ENCODE data around the gene XPO6.
A peak's percentile ranks its signal among the peaks of the same experiment; 100 is the strongest.

XPO6 gene

DNA sequence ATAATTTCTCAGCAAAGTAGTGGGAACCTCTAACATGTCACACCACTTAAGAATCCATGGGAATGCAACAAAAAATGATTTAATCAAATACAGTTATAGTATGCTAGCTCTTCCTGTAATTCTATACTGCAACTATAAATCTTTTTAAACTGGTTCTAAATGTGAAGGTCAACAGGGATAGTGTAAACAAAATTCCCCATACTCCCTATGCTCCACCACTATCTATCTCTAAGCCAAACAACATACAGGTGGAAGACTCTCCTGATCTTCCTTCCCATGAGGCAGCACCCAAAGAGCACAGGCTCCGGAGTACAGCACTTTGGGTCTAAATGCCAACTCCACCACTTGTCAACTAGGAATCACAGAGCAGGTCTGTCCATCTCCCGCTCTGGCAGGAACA is 4.4 kb downstream of the XPO6 start:
- DNase-seq = no peak

DNA sequence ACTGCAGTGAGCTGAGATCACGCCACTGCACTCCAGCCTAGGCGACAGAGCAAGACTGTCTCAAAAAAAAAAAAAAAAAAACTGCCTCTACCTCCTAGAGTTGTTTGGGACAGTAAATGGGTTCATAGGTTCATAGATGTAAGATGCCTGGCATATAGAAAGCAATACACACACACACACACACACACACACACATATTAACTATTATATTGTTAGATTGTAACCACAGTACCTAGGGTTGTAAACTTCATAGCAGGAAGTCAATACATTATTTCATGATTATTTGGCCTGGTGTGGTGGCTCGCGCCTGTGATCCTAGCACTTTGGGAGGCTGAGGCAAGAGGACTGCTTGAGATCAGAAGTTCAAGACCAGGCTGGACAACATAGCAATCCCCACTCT is 5.8 kb downstream of the XPO6 start:
- DNase-seq = no peak

DNA sequence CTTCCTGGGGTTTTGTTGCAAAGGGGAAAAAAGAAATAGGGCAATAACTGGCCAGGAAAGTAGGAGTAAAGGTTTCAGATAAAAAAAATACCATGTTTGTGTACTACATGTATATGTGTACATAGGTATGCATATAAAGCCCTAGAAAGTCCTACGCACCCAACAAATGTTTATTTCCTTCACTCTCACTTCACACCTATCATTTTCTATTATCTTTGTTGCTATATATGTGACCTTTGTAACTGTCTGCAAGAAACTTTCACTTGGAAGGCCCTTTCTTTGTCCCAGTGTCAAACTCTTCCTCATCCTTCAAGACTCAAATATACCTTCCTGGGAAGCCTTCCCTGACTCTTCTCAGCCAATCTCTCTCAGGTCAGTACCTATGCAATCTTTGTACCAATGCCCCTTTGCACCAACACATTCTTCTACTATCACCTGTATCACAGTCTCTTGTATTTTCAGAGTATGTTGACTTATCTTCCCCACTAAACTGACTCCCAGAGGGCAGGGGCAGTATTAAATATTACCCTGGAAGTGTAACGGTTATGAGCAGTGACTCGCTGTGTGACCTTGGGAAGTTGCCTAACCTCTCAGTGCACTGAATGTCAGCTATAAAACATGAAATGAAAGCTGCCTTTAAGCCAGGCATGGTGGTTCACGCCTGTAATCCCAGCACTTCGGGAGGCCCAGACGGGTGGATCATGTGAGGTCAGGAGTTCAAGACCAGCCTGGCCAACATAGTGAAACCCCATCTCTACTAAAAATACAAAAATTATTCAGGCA is 6.5 kb downstream of the XPO6 start:
- DNase-seq = no peak

DNA sequence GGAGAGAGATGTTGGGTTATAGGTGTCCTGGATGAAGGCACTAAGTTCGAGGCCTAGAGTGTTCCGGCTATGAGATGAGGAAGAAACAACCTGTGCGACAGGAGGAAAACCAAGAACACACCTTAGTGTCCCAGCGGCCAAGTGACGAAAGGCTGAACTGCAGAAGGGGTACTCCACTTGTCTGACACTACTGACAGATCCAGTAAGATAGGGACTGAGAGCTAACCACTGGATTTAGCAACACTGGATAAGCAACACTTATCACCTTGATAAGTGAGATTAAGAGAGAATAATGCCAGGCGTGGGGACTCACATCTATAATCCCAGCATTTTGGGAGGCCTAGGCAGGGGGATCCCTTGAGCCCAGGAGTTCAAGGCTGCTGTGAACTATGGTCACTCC is 7.1 kb downstream of the XPO6 start:
- DNase-seq = no peak

DNA sequence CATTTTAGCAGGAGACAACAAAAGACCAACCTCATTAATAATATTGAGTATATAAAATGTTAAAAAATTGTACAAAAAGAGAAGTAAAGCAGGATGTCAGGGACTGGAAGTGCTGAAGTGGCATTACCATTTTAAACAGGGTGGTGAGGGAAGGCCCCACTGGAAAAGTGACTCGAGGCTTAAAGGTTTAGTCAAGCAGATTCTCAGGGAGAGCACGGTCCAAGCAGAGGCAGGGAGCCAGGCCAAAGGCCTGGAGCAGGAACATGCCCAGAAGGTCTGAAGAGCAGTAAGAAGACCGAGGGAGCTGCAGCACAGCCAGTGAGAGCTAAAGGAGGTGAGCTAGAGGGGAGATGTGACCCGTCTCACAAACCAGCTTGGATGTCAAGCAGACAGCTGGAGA is 7.6 kb downstream of the XPO6 start:
- no peak for DNase-seq

DNA sequence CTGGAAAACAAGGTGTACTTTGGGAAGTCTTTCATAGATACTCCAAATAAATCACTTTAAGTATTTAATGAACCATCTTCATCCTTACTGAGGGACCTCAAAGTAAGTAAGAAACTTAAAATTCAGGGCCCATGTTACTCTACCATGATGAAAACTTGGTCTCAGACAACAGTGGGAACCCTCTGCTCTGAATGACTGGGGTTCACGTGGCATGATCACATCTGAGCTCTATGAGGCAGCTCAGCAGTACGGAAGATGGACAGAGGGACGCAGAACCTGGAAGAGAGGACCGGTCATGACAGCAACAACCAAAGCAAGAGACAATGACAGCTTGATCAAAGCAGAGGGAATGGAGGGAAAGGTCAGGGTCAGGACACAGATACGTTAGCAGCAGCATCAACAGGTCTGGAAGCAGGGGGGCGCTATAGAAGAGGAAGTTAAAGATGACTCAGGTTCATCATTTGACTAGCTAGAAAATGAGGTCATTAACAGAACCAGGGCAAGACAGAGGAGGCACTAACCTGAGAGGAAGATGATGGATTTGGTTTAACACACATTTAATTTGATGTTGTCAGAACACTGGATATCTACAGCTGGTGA is 9.5 kb downstream of the XPO6 start:
- no peak for DNase-seq

DNA sequence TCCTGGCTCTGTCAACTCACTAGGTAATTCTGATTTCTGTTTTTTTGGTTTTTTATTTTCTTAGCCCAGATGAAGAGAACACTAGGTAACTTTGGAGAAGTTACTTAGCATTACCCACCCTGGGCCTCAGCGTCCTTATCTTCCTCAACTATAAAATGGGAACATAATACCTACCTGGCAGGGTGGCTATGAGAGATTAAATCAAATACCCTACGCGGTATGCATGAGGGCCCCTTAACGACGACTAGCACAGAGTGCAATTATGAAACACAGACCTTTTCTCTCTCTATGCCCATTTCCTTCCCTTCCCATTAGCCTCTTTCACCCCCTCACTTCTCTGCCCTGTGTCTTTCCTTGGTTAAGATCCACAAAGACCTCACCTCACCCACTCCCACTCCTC is 11.1 kb downstream of the XPO6 start:
- DNase-seq = no peak

DNA sequence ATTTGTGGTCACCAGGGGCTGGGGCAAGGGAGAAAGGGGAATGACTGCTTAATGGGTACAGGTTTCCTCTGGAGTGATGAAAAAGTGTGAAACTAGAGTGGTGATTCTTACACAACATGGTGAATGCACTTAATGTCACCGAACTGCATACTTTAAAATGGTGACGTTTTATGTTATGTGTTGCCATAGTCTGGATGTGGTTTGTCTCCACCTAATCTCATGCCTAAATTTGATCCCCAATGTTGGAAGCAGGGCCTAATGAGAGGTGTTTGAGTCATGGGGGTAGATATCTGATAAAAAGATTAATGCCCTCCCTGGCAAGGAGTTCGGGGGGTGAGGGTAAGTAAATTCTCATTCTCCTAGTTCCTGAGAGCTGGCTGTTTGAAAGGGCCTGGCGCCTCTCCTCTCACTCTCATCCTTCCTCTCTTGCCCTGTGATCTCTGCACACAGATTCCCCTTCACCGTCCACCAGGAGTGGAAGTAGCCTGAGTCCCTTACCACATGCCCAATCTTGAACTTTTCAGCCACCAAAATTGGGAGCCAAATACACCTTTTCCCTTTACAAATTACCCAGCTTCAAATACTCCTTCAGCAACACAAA is 15.3 kb downstream of the XPO6 start:
- no peak for DNase-seq

DNA sequence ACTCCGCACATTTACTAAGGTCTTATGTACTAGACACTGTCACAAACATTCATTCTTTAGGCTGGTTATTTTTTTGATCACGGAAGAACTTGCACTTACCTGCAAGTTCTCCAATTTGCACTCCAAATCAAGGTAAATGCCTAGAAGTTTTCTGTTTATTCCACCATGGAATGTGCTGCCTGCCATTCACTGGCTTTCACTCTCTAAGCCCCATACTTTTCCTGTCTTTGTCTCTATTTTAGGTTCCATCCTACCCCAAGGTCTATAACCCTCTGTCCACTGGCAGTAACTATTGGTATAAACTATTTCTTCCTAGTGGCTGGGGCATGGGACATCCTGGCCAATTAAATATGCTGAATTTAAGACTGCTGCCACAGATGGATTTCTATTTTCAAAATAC is 15.9 kb downstream of the XPO6 start:
- no peak for DNase-seq

DNA sequence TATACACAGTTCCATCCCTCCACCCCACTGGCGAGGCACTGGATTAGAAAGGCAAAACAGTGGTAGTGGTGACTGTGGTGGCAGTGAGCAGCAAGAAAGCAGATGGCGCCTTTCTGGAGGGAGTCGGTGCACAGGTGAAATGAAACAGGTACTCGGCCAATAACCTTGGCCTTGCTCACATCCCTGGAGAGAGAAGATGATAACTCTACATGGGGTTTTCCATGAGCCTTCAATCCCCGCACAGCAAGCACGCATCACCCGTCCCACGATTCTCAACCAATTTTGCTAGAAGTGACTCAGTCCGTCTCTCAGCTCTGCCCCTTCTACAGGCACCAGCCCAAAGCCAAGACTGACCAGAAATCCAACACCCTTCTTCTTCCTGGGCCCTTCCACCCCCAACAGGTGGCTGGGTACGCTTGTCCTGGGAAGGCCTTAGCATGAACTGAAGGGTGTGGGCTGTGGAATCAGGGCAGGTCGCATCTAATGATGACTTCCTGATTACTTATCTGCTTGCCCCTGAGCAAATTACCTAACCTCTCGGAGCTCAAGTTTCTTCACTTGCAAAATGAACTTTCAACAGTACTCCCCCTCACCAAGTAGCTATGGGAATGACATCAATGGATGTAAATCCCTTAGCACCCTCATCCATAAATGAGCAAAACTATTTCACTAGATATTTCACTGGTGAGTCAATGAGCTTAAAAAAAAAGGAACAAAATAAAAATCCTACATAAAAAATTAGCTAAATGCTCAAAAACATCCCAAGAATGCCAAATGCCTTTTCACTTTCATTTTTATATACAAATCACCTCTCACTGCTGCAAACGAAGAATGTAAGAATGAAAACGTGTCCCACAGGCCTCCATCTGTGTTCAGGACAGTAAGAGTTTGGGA is 18.0 kb downstream of the XPO6 start:
- DNase-seq = no peak

DNA sequence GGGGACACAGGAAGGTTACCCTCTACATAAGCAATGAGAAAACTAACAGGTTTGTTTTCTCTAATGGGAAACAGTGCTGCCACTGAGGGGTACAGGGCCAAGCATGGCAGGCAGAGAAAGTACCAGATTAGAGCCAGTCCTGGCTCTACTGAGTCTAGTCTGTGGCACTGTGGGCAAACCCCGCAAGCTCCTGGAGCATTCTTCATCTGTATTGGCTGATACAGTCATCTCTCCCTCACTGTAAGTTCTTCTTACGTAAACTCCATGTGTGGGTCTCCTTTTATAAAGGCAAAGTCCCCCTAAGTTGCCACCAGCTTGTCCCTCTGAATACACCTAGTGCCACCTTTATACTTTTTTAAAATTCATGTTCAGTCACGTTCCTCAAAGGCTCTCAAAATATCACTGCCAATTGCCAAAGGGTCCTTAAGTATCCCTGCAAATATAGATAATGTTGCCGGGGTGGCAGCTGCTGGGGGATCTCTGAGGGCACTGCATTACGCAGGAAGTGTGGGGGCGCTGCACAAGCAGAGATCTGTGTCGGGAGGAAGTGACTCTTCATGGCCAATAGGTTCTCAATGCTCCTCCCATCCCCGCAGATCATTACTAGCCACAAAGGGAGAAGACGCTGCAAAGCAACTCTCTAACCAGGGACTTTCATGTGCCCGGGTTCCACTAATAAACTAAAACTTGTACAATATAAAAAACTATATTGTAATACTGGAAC is 18.8 kb downstream of the XPO6 start:
- DNase-seq = no peak

DNA sequence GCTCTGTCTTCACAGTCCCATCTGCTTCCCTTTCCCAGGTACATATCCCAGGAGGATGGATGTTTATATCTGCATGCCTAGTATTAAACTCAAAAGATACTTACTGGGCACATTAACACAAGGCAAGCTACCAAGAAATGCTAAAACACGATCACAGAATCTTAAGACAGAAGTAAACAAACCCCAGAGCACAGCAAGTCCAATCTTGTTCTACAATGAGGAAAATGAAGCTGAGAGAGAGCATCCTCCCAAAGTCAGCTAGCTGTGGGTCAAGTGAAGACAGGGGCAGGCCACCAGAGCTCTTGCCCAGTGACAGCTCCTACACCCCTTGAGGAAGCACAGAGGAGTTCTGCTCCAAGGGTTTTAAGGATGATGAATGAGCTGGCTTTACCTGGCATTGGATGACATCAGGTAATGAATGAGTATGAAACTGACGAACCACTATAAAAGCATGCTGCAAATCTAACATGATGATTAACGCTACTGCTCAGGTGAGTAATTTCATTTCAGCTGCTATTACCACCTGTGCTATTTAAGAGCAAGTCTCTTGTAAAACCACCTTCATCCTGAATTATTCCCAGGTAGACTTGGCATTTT is 20.3 kb downstream of the XPO6 start:
- peak in 1 of 2 experiments; percentile 28 for DNase-seq

DNA sequence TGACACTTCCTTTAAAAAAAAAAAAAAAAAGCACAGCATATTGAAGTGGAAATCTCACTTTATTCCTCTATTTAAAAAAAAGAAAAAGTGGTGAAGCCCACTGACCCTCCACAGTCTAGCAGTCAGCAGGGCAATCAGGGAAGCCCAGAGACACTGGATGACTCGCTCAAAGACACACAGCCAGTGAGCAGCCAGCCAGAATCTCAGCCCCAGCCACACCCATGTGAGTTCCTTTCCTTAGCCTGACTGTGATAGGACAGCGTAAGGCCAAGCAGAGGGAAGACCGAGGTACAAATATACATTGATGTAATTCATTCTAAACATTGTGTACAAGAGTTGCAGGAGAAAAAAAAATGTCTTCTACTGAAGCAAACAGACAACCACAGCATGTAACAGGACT is 22.5 kb downstream of the XPO6 start:
- no peak for DNase-seq

DNA sequence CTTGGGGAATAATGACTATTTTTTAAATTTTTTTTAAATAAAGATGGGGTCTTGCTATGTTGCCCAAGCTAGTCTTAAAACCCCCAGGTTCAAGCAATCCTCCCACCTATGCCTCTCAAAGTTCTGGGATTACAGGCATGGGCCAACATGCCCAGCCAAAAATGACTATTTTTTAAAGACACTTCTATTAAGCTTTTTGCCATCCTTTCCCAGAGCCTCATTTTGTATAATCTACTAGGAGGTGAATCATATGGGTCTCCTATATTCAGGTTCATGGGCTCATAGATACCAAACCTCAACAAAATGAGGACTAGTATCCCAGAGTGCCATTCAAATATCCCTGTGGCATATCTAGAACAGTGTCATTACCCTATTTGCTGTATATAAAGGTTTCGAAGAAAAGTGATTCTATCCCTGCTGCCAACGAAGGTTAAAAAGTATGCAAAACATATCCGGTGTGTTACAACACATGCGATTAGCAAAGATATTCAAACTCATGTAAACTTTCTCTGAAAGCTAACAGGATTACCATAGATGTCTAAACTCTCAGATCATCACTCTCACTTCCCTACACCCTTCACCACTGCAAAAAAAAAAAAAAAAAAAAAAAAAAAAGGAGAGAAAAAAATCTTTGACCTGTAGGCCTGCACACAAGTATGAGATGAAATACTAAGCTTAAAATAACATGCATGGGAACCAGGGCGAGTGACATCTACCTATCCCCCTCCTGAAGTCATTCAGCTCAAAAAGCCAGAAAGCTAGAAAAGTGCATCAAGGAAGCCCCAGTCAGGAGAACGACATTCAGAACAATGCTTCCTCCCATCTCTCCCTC is 23.5 kb downstream of the XPO6 start:
- no peak for DNase-seq

DNA sequence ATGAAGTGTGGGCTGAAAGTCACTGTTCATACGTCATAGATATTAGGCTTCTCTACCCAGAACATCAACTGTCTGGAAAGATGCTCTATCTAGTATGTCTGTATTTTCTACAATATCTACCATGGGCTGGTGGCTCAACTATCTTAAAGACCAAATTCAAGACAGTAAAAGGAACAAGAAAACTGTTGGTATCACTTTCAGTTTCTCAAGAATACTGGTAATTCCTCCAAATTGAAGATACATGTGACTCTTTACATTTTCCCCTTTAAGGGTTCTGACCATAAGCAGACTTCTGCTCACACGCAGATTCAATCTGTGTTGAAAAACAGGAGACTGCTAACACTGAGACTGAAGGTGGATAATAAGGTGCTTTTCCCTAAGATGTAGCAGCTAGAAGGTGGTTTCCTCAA is 24.2 kb downstream of the XPO6 start:
- DNase-seq = no peak

DNA sequence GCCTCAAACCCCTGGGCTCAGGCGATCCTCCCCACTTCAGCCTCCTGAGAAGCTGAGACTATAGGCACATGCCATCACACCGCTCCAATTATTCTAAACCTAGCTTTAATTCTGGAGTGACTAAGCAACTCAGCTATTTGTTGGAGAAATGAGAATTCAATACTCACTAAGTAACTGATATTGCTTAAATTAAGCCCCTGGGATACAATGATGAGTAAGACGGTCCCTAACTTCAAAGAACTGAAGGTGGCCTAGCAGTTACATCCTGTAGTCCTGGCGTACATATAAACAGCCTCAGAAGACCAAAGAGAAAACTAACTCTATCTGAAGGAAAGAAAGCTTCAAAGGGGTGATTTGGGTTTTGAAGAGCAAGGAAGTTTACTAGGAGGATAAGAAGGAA is 25.0 kb downstream of the XPO6 start:
- DNase-seq = no peak

DNA sequence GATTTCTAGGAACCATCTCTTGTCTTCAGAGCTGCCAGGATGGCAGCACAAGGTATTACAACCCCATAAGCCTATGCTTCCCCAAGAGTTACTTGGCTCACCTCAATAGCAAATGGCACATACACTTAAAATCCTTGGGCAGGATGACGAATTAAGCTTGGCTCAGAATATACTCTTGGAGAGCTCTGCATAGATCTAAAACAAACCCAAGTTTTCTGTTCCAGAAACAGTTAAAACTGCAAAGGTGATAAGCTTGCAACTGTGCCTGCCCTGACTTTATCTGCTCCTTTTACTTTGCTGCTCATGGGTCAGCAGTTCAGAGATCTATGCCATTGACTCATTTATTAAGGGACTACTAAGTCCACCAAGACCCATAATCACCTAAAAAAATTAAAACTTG is 26.1 kb downstream of the XPO6 start:
- no peak for DNase-seq

DNA sequence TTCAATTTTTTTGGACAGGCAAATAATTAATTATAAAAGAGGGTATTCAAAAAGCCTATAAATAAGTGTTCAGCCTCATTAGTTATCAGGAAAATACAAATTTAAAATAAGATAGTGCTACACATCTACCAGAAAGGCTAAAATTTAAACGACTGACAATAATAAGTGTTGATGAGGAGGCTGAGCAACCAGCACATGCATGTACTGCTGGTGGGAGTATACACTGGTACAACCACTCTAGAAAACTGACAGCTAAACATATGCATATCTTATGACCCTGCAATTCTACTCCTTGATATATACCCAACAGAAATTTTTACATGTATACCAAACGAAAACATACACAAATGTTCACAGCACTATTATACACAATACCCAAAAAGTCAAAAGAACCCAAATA is 27.1 kb downstream of the XPO6 start:
- no peak for DNase-seq

DNA sequence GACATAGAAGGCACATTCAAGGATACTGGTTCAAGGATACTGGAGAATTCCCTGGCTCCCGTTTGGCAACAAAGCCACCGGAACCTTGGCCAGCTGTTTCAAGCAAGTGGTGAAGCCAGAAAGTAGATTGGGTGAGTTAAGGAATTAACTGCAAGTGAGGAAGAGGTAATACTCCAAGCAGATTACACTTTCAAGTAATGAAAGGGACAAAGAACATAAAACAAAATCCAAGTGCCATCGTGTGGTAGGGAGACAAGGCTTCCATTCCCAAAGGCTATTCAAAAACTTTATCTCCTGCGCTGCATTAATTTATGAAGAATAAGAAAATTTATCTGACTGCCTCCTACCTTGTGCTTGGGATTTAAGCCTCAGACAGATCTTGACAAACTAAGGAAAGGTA is 27.8 kb downstream of the XPO6 start:
- DNase-seq = no peak

DNA sequence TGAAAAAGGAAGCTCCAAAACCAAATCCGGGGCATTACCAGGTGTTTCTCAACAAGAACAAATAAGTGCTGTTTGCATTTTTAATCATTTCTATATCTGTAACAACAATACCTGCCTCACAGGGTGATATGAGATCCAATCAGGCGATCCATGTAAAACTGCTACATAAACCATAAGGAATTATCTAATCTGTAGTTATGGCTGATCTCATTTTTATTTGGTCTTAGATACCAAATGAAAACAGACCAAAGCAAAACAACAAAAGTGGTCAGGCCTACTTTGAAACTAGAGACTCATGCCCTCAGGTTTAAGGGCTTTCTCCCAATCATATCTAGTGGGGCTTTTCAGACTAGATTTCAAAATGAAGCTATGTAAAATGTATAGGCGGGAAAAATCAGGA is 28.3 kb downstream of the XPO6 start:
- DNase-seq = peak in 1 of 2 experiments; percentile 5

DNA sequence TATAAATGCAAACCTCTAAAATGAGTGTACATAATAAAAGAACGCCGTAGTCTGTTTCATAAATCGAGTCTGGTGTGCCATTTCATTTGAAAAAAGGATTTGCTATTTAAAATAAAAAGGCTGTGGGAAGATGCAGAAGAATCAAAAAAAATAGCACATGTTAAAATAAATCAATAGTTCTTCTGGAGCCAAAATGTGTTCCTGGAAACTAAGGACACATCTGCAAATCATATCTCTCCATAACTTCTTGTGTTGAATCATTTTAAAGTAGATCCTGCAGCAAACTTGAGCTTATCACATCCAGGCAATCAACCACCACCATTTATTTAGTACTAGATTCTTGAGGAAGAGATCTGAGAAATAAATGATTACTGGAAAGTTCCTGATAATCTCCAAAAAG is 29.0 kb downstream of the XPO6 start:
- DNase-seq = no peak

Measured in NCI-H2081 (cell line).